ENCODE data around the gene NIT2. TPM values are rescaled to one million over a fixed set of nuclear protein-coding genes. Genes with fewer than 3 reads are reported as not detected.

Gene NIT2
- total RNA-seq, 2 experiments from 2014 or later = 18.6 to 21.4 TPM

GRCh38 chr3:100402891-100403290, 68.3 kb downstream of the NIT2 start:
- no peaks in the 10 kb centered on the region for H3K27me3 Mint-ChIP-seq
- ChIA-PET POLR2A (interaction anchor here (1.2 to 1.6 kb wide), 2 partner anchors 142 to 527 kb away, joined by 3 to 4 read pairs; partner anchors contain the start of gene TBC1D23), CTCF (no interaction called here)
- DNase-seq = no peak
- H3K36me3 Mint-ChIP-seq (ENCODE audit: low read depth) = peaks cover 29% of the 10 kb centered on the region
- peaks cover 25% of the 10 kb centered on the region for H3K4me1 ChIP-seq (ENCODE audit: insufficient read depth, low read length)
- H3K27ac Mint-ChIP-seq = peak overlapping the region; percentile 92
- no peaks in the 10 kb centered on the region for H3K36me3 ChIP-seq (ENCODE audit: insufficient read depth, low read length)
- peaks cover 6% of the 10 kb centered on the region for H3K9me3 Mint-ChIP-seq
- no peaks in the 10 kb centered on the region for H3K27me3 ChIP-seq (ENCODE audit: control insufficient read depth in 1 of 2, insufficient read depth in 2 of 2, low read length in 2 of 2)
- intact Hi-C loops (cut with DNase I, micrococcal nuclease) = loop anchor here (2.0 to 10.0 kb wide), 6 partner anchors 44 to 1878 kb away; partner anchors contain the start of genes CLDND1 (in 1 of the 2), CMSS1 (in 1 of the 2) and DCBLD2 (in 1 of the 2)
- H3K27ac ChIP-seq (ENCODE audit: low read depth in 1 of 2, low read length in 2 of 2) = no peak overlapping the region
- TF ChIP-seq CTCF (IDR thresholded peaks at IDR 0.05) = no peak
- H3K4me3 Mint-ChIP-seq = peak overlapping the region; percentile 65
- ATAC-seq (ENCODE audit: poor library complexity) = no peak
- H3K4me3 ChIP-seq (ENCODE audit: low read length) = no peak overlapping the region
- H3K9me3 ChIP-seq (ENCODE audit: control insufficient read depth in 1 of 2, insufficient read depth in 1 of 2, low read length in 2 of 2) = peaks cover under 1 to 4% of the 10 kb centered on the region in 2 experiments
- H3K4me1 Mint-ChIP-seq (ENCODE audit: low read depth) = peaks cover 69% of the 10 kb centered on the region

- DNase-seq (no peak), ATAC-seq (ENCODE audit: poor library complexity) (no peak)
- Histone ChIP-seq H3K36me3 (ENCODE audit: insufficient read depth, low read length) (no peaks in the 10 kb centered on the region), H3K27ac (ENCODE audit: low read depth in 1 of 2, low read length in 2 of 2) (no peak overlapping the region), H3K27me3 (ENCODE audit: control insufficient read depth in 1 of 2, insufficient read depth in 2 of 2, low read length in 2 of 2) (no peaks in the 10 kb centered on the region), H3K9me3 (ENCODE audit: control insufficient read depth in 1 of 2, insufficient read depth in 1 of 2, low read length in 2 of 2) (peaks cover 5 to 9% of the 10 kb centered on the region in 2 experiments), H3K4me1 (ENCODE audit: insufficient read depth, low read length) (peaks cover 23% of the 10 kb centered on the region), H3K4me3 (ENCODE audit: low read length) (no peak overlapping the region)
- no peak for TF ChIP-seq CTCF (IDR thresholded peaks at IDR 0.05)
- peaks cover 65% of the 10 kb centered on the region for H3K4me1 Mint-ChIP-seq (ENCODE audit: low read depth)
- H3K27me3 Mint-ChIP-seq = no peaks in the 10 kb centered on the region
- H3K27ac Mint-ChIP-seq = no peak overlapping the region
- CTCF ChIA-PET = no interaction called here
- intact Hi-C loops (cut with DNase I, micrococcal nuclease) = loop anchor here (2.0 to 10.0 kb wide), 6 partner anchors 45 to 1879 kb away; partner anchors contain the start of genes CLDND1 (in 1 of the 2), CMSS1 (in 1 of the 2) and DCBLD2 (in 1 of the 2)
- peak overlapping the region; percentile 6 for H3K4me3 Mint-ChIP-seq
- peaks cover 31% of the 10 kb centered on the region for H3K36me3 Mint-ChIP-seq (ENCODE audit: low read depth)
- peaks cover 7% of the 10 kb centered on the region for H3K9me3 Mint-ChIP-seq
- POLR2A ChIA-PET = interaction anchor here (1.6 kb wide), 1 partner anchor 143 kb away, joined by 4 read pairs; the partner anchor contains the start of gene TBC1D23
These were observed 69.0 kb downstream of the NIT2 start for GRCh38 chr3:100403362-100404249.

- POLR2A ChIA-PET = interaction anchor here (1.6 kb wide), 1 partner anchor 144 kb away, joined by 4 read pairs; the partner anchor contains the start of gene TBC1D23
- H3K27ac ChIP-seq (ENCODE audit: low read depth in 1 of 2, low read length in 2 of 2) = no peak overlapping the region
- peaks cover 5 to 9% of the 10 kb centered on the region in 2 experiments for H3K9me3 ChIP-seq (ENCODE audit: control insufficient read depth in 1 of 2, insufficient read depth in 1 of 2, low read length in 2 of 2)
- Mint-ChIP-seq H3K9me3 (peaks cover 7% of the 10 kb centered on the region), H3K4me3 (peak overlapping the region; percentile 39), H3K4me1 (ENCODE audit: low read depth) (peaks cover 59% of the 10 kb centered on the region), H3K27ac (no peak overlapping the region), H3K36me3 (ENCODE audit: low read depth) (peaks cover 31% of the 10 kb centered on the region), H3K27me3 (no peaks in the 10 kb centered on the region)
- no peaks in the 10 kb centered on the region for H3K36me3 ChIP-seq (ENCODE audit: insufficient read depth, low read length)
- CTCF ChIA-PET = no interaction called here
- H3K4me1 ChIP-seq (ENCODE audit: insufficient read depth, low read length) = peaks cover 19% of the 10 kb centered on the region
- H3K27me3 ChIP-seq (ENCODE audit: control insufficient read depth in 1 of 2, insufficient read depth in 2 of 2, low read length in 2 of 2) = no peaks in the 10 kb centered on the region
- intact Hi-C loops (cut with DNase I, micrococcal nuclease) = loop anchor here (5.0 to 10.0 kb wide), 5 partner anchors 67 to 1879 kb away; partner anchors contain the start of genes CLDND1 (in 1 of the 2), CMSS1 (in 1 of the 2) and DCBLD2 (in 1 of the 2)
- no peak overlapping the region for H3K4me3 ChIP-seq (ENCODE audit: low read length)
- no peak for ATAC-seq (ENCODE audit: poor library complexity)
- no peak for TF ChIP-seq CTCF (IDR thresholded peaks at IDR 0.05)
- no peak for DNase-seq
These were observed 69.6 kb downstream of the NIT2 start for GRCh38 chr3:100404250-100404548.
